BE2C (cell line): ENCODE results near the gene GTF2IRD1.

Experiments used
- DNase-seq: peaks from one replicate; pipeline ENCODE4 v3.0.0-alpha.2; 2020
- H3K27me3 ChIP-seq: fragments of 250-450 bp; sonication (Bioruptor Pico); 2 replicates; pipeline ENCODE4 v1.5.1; 2020; ENCODE audit warnings: mild to moderate bottlenecking
- H3K36me3 ChIP-seq: fragments of 250-450 bp; sonication (Bioruptor Pico); 2 replicates; pipeline ENCODE4 v1.5.1; 2020; ENCODE audit warnings: mild to moderate bottlenecking
- H3K4me1 ChIP-seq: fragments of 250-450 bp; sonication (Bioruptor Pico); 2 replicates; pipeline ENCODE4 v1.5.1; 2020
- H3K4me3 ChIP-seq: 2 replicates; pipeline ENCODE4 v1.5.1; 2011; ENCODE audit warnings: low read depth, low read length
- H3K9me3 ChIP-seq: fragments of 250-450 bp; sonication (Bioruptor Pico); 2 replicates; pipeline ENCODE4 v1.5.1; 2020
- CTCF ChIP-seq: IDR thresholded peaks from 2 replicates; pipeline ENCODE4 v1.5.1; 2012; ENCODE audit warnings: mild to moderate bottlenecking, low read depth, low read length

GTF2IRD1 gene

GRCh38 chr7:74519395-74519794 lies 65.7 kb downstream of the GTF2IRD1 start:
- no peaks in the 10 kb centered on the region for H3K27me3 ChIP-seq
- DNase-seq, result no peak
- TF ChIP-seq CTCF, result no peak
- no peaks in the 10 kb centered on the region for H3K4me1 ChIP-seq
- H3K36me3 ChIP-seq, result peaks cover 55% of the 10 kb centered on the region
- no peak overlapping the region for H3K4me3 ChIP-seq
- H3K9me3 ChIP-seq, result no peaks in the 10 kb centered on the region; the same call in 1 of the 2 replicates

- no peak for DNase-seq
- no peaks in the 10 kb centered on the region; the same call in 1 of the 2 replicates for H3K9me3 ChIP-seq
- TF ChIP-seq CTCF, result no peak
- H3K36me3 ChIP-seq, result peaks cover 34% of the 10 kb centered on the region
- H3K4me3 ChIP-seq, result no peak overlapping the region
- no peaks in the 10 kb centered on the region for H3K4me1 ChIP-seq
- H3K27me3 ChIP-seq, result no peaks in the 10 kb centered on the region
Measured at GRCh38 chr7:74521855-74522254, 68.1 kb downstream of the GTF2IRD1 start.

- no peak for TF ChIP-seq CTCF
- peaks cover 35% of the 10 kb centered on the region for H3K36me3 ChIP-seq
- H3K4me3 ChIP-seq, result no peak overlapping the region
- H3K27me3 ChIP-seq, result no peaks in the 10 kb centered on the region
- DNase-seq, result no peak
- no peaks in the 10 kb centered on the region; the same call in 1 of the 2 replicates for H3K9me3 ChIP-seq
- no peaks in the 10 kb centered on the region for H3K4me1 ChIP-seq
Measured at GRCh38 chr7:74522281-74522905, 68.7 kb downstream of the GTF2IRD1 start.

GRCh38 chr7:74523015-74523414 lies 69.3 kb downstream of the GTF2IRD1 start:
- Histone ChIP-seq H3K9me3 (no peaks in the 10 kb centered on the region; the same call in 1 of the 2 replicates), H3K4me1 (no peaks in the 10 kb centered on the region), H3K4me3 (no peak overlapping the region), H3K27me3 (no peaks in the 10 kb centered on the region), H3K36me3 (peaks cover 30% of the 10 kb centered on the region)
- no peak for DNase-seq
- no peak for TF ChIP-seq CTCF

GRCh38 chr7:74525140-74525539 lies 71.4 kb downstream of the GTF2IRD1 start:
- H3K36me3 ChIP-seq, result peaks cover 20% of the 10 kb centered on the region

More at GRCh38 chr7:74525140-74525539, 71.4 kb downstream of the GTF2IRD1 start:
- no peak for DNase-seq
- Histone ChIP-seq H3K27me3 (no peaks in the 10 kb centered on the region), H3K4me3 (no peak overlapping the region), H3K4me1 (no peaks in the 10 kb centered on the region), H3K9me3 (no peaks in the 10 kb centered on the region; the same call in 1 of the 2 replicates)
- no peak for TF ChIP-seq CTCF
